NT2/D1 (cell line): ENCODE measurements around the gene STX8.

ENCODE experiments used
- SUZ12 ChIP-seq: IDR thresholded peaks from 2 replicates; pipeline ENCODE4 v1.6.1; 2011; ENCODE audit not compliant: insufficient read length, insufficient read depth; ENCODE audit errors: extremely low read depth
- YY1 ChIP-seq: IDR thresholded peaks from 2 replicates; pipeline ENCODE4 v1.6.1; 2011; ENCODE audit not compliant: insufficient read length, insufficient read depth
- ZNF274 ChIP-seq: IDR thresholded peaks from 2 replicates; pipeline ENCODE4 v1.6.1; 2011; ENCODE audit warnings: mild to moderate bottlenecking, low read depth, low read length

DNA sequence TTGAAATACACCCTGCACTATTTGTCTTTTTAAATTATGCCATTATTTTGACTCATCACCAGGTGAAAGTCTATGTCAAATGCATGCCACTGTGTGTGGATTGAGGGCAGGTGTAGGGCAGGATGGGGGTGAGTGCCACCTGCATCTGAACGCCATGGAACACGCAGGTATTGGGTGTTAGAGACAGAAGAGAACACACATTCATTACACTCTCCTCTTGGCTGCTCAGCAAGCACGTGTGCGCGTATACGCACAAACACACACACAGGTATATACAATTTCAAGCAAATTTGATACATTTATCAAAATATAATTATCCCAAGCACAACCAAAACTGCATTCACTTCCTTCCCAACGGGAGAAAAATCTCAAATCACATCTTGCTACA, 285.4 kb downstream of the STX8 start:
- TF ChIP-seq YY1: no peak
- TF ChIP-seq ZNF274: no peak
- TF ChIP-seq SUZ12: no peak
